H1 (cell line): ENCODE measurements around the gene MMP21. TPM values are rescaled to one million over a fixed set of nuclear protein-coding genes. Genes with fewer than 3 reads are reported as not detected.

Experiments
- FOSL1 ChIP-seq: IDR thresholded peaks from 2 replicates; pipeline ENCODE4 v1.6.1; 2011; ENCODE audit warnings: mild to moderate bottlenecking, low read depth, low read length, moderate library complexity; ENCODE audit not compliant: insufficient read depth
- polyA plus RNA-seq, 7 experiments: library from polyadenylated mRNA; depleted of rRNA in 3 of 7; stranded (reverse) in 5 of 7; unstranded in 2 of 7; fragments of >200 nt in 5 of 7; fragments of 200-250 nt in 2 of 7; gene quantifications; 1 replicate in 5 of 7; 2 replicates in 1 of 7; 4 replicates in 1 of 7; pipeline versions ENCODE4 v1.2.1 to v1.2.3, GENCODE V29; 2011 to 2013; ENCODE audit warnings: missing spikeins in 2 of 7, mixed read lengths in 2 of 7
- total RNA-seq: library from RNA; stranded (reverse); fragmentation: NEBNext Ultra II Directional; extraction: Animal tissue kit (Norgen Biotek cat#: 25700); gene quantifications from 2 replicates; pipeline ENCODE4 v1.2.1, GENCODE V29; 2021
- TF ChIP-seq, protein P1 (sequence below), 3 experiments: IDR thresholded peaks; 1 replicate in 2 of 3; 2 replicates in 1 of 3; pipeline versions ENCODE4 v1.5.1 to v1.6.1; 2011; ENCODE audit warnings: low read length in 3 of 3, mild to moderate bottlenecking in 3 of 3, inconsistent platforms in 2 of 3, low read depth in 1 of 3, moderate library complexity in 1 of 3; ENCODE audit not compliant: insufficient read depth in 1 of 3; ENCODE audit errors: control extremely low read depth in 1 of 3

The MMP21 gene
- total and polyA plus RNA-seq, 2 of the 8 experiments (the other 6 are each of a cell fraction or from before 2014, with no cell fraction given), result not detected

DNA sequence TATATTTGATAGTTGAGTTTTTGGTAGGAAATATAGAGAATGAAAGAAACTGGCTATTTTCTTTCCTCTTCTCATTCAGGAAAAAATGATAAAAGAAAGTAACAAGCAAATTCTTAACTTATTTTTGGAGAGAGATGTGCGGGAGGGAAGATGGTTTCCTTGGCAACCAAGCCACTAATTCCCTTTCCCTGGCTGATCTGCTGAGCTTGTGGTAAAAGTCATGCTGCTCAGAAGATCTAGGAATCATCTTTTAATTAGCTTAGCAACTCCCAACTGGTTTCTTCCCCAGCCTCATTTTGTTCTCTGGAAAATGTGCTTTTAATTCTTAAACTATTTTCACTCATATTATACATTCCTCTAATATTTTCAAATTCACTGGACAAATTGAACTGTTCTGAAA lies 35.6 kb upstream of the MMP21 start (continued):
- TF ChIP-seq, protein P1, sequence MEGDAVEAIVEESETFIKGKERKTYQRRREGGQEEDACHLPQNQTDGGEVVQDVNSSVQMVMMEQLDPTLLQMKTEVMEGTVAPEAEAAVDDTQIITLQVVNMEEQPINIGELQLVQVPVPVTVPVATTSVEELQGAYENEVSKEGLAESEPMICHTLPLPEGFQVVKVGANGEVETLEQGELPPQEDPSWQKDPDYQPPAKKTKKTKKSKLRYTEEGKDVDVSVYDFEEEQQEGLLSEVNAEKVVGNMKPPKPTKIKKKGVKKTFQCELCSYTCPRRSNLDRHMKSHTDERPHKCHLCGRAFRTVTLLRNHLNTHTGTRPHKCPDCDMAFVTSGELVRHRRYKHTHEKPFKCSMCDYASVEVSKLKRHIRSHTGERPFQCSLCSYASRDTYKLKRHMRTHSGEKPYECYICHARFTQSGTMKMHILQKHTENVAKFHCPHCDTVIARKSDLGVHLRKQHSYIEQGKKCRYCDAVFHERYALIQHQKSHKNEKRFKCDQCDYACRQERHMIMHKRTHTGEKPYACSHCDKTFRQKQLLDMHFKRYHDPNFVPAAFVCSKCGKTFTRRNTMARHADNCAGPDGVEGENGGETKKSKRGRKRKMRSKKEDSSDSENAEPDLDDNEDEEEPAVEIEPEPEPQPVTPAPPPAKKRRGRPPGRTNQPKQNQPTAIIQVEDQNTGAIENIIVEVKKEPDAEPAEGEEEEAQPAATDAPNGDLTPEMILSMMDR (IDR thresholded peaks at IDR 0.05; ENCODE audit: control extremely low read depth in 1 of 3, insufficient read depth in 1 of 3, low read depth in 1 of 3, low read length in 3 of 3), result no peak
- no peak for TF ChIP-seq FOSL1
- TF ChIP-seq, all 59 proteins: peak for 0
